ENCODE measurements around the gene CTBS.
"Not testable (repeated sequence)": the region's sequence is repeated elsewhere in the genome, so short reads cannot be mapped to it uniquely, and the experiment has no call there.

CTBS gene

GRCh38 chr1:84585803-84586202 is 11.6 kb upstream of the CTBS start:
- no peak for DNase-seq

- DNase-seq = no peak
Observed at GRCh38 chr1:84584126-84584525, 9.9 kb upstream of the CTBS start.

GRCh38 chr1:84583648-84584047 is 9.4 kb upstream of the CTBS start:
- no peak for DNase-seq

- peak; percentile 54 for DNase-seq
Observed at GRCh38 chr1:84582802-84583587, 8.8 kb upstream of the CTBS start.

- no peak for DNase-seq
Observed at GRCh38 chr1:84581648-84582047, 7.4 kb upstream of the CTBS start.

GRCh38 chr1:84574936-84575335 is 696 bp upstream of the CTBS start:
- no peak for DNase-seq

GRCh38 chr1:84573481-84573966 is 716 bp downstream of the CTBS start:
- no peak for DNase-seq

GRCh38 chr1:84571150-84571535 is 3.1 kb downstream of the CTBS start:
- no peak for DNase-seq

- no peak for DNase-seq
Observed at GRCh38 chr1:84570436-84571149, 3.6 kb downstream of the CTBS start.

- DNase-seq = no peak
Observed at GRCh38 chr1:84569216-84569615, 5.0 kb downstream of the CTBS start.

- DNase-seq = peak; percentile 10
Observed at GRCh38 chr1:84550826-84551225, 23.4 kb downstream of the CTBS start.

- no peak for DNase-seq
Observed at GRCh38 chr1:84541679-84542078, 32.6 kb downstream of the CTBS start.

- DNase-seq = peak; percentile 9
Observed at GRCh38 chr1:84540759-84541158, 33.5 kb downstream of the CTBS start.

- DNase-seq = no peak
Observed at GRCh38 chr1:84539972-84540371, 34.3 kb downstream of the CTBS start.

GRCh38 chr1:84538599-84538998 is 35.6 kb downstream of the CTBS start:
- DNase-seq = no peak

- no peak for DNase-seq
Observed at GRCh38 chr1:84525779-84526178, 48.5 kb downstream of the CTBS start.

- DNase-seq = no peak
Observed at GRCh38 chr1:84524590-84524989, 49.6 kb downstream of the CTBS start.

GRCh38 chr1:84510668-84511067 is 63.6 kb downstream of the CTBS start:
- no peak for DNase-seq

GRCh38 chr1:84510165-84510564 is 64.1 kb downstream of the CTBS start:
- DNase-seq = no peak

- no peak for DNase-seq
Observed at GRCh38 chr1:84509029-84509428, 65.2 kb downstream of the CTBS start.

GRCh38 chr1:84508510-84508909 is 65.7 kb downstream of the CTBS start:
- no peak for DNase-seq

- DNase-seq = not testable (repeated sequence)
Observed at GRCh38 chr1:84507887-84508286, 66.4 kb downstream of the CTBS start.

- no peak for DNase-seq
Observed at GRCh38 chr1:84506729-84507453, 67.3 kb downstream of the CTBS start.

Data from fibroblast of skin of scalp (primary cell).